NCI-H2196 treated with DMSO at 0.1 percent for 48 hours (cell line): ENCODE results near the gene FBLN1.

Experiments used
- DNase-seq: peaks from one replicate; lab custom pipeline; 2025; ENCODE audit not compliant: unreplicated experiment; lab: John Stamatoyannopoulos, UW

The FBLN1 gene

GRCh38 chr22:45503050-45503815 lies 550 bp downstream of the FBLN1 start:
- no peak for DNase-seq

- no peak for DNase-seq
Observed at GRCh38 chr22:45503816-45504372, 1.2 kb downstream of the FBLN1 start.

GRCh38 chr22:45504373-45505341 lies 2.0 kb downstream of the FBLN1 start:
- DNase-seq: no peak

- DNase-seq: no peak
Observed at GRCh38 chr22:45505991-45506747, 3.5 kb downstream of the FBLN1 start.

GRCh38 chr22:45506816-45507360 lies 4.2 kb downstream of the FBLN1 start:
- DNase-seq: no peak

- no peak for DNase-seq
Observed at GRCh38 chr22:45507798-45508197, 5.1 kb downstream of the FBLN1 start.

- DNase-seq: no peak
Observed at GRCh38 chr22:45508814-45509213, 6.1 kb downstream of the FBLN1 start.

- no peak for DNase-seq
Observed at GRCh38 chr22:45510376-45511232, 7.9 kb downstream of the FBLN1 start.

GRCh38 chr22:45511847-45512261 lies 9.2 kb downstream of the FBLN1 start:
- no peak for DNase-seq

GRCh38 chr22:45512363-45512762 lies 9.7 kb downstream of the FBLN1 start:
- DNase-seq: no peak

- DNase-seq: no peak
Observed at GRCh38 chr22:45515676-45516075, 13.0 kb downstream of the FBLN1 start.

- no peak for DNase-seq
Observed at GRCh38 chr22:45516163-45516562, 13.5 kb downstream of the FBLN1 start.

- DNase-seq: no peak
Observed at GRCh38 chr22:45516923-45517675, 14.4 kb downstream of the FBLN1 start.

GRCh38 chr22:45518136-45518535 lies 15.5 kb downstream of the FBLN1 start:
- no peak for DNase-seq

GRCh38 chr22:45518580-45518991 lies 15.9 kb downstream of the FBLN1 start:
- no peak for DNase-seq

- DNase-seq: no peak
Observed at GRCh38 chr22:45521178-45521577, 18.5 kb downstream of the FBLN1 start.

GRCh38 chr22:45522462-45522861 lies 19.8 kb downstream of the FBLN1 start:
- DNase-seq: no peak

- DNase-seq: no peak
Observed at GRCh38 chr22:45524157-45524556, 21.5 kb downstream of the FBLN1 start.

GRCh38 chr22:45524966-45525365 lies 22.3 kb downstream of the FBLN1 start:
- no peak for DNase-seq
